NCI-H82 (cell line): ENCODE results near the gene KLHL9.

ENCODE experiments used
- DNase-seq: peaks from one replicate; lab custom pipeline; 2025; lab: John Stamatoyannopoulos, UW

The KLHL9 gene

GRCh38 chr9:21317956-21318923, 17.0 kb downstream of the KLHL9 start:
- DNase-seq, result peak; percentile 65

GRCh38 chr9:21316860-21317259, 18.3 kb downstream of the KLHL9 start:
- no peak for DNase-seq

GRCh38 chr9:21316032-21316842, 19.0 kb downstream of the KLHL9 start:
- no peak for DNase-seq

GRCh38 chr9:21314152-21314551, 21.1 kb downstream of the KLHL9 start:
- DNase-seq, result no peak

GRCh38 chr9:21311889-21312288, 23.3 kb downstream of the KLHL9 start:
- DNase-seq, result no peak

- no peak for DNase-seq
Observed at GRCh38 chr9:21305213-21305612, 30.0 kb downstream of the KLHL9 start, which contains the start of gene IFNA5. TSS of gene IFNA5 (minus strand) at chr9:21305313. CDS start at chr9:21305256, 57 bp downstream.

- DNase-seq, result no peak
Observed at GRCh38 chr9:21295992-21296391, 39.2 kb downstream of the KLHL9 start.

- no peak for DNase-seq
Observed at GRCh38 chr9:21294904-21295538, 40.2 kb downstream of the KLHL9 start.

- DNase-seq, result peak; percentile 31
Observed at GRCh38 chr9:21294364-21294774, 40.8 kb downstream of the KLHL9 start.

- DNase-seq, result no peak
Observed at GRCh38 chr9:21289848-21290247, 45.4 kb downstream of the KLHL9 start.

GRCh38 chr9:21287280-21287679, 47.9 kb downstream of the KLHL9 start:
- DNase-seq, result no peak

GRCh38 chr9:21286659-21287058, 48.5 kb downstream of the KLHL9 start:
- no peak for DNase-seq

GRCh38 chr9:21286099-21286498, 49.1 kb downstream of the KLHL9 start:
- DNase-seq, result no peak

GRCh38 chr9:21281275-21281674, 53.9 kb downstream of the KLHL9 start:
- DNase-seq, result no peak
